ENCODE data around the gene RSF1. TPM values are rescaled to one million over a fixed set of nuclear protein-coding genes. Genes with fewer than 3 reads are reported as not detected.
A peak's percentile ranks its signal among the peaks of the same experiment; 100 is the strongest.
"Not testable (repeated sequence)": the region's sequence is repeated elsewhere in the genome, so short reads cannot be mapped to it uniquely, and the experiment has no call there.

The RSF1 gene
- total RNA-seq, 1 donor from 2014 or later, result 74.2 TPM

DNA sequence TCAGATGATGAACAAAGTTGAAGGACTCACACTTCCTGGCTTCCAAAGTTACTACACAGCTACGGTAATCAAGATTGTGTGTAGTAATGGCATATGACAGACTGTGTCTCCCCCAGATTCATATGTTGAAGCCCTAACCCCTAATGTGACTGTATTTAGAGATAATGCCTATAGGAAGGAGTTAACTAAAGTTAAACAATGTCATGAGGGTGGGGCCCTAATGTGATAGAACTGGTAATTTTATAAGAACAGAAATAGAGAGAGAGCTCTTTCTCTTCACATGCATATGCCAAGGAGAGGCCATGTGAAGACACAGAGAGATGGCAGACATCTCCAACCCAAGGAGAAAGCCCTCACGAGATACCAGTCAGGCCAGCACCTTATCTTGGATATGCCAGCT lies 8.4 kb upstream of the RSF1 start:
- no peak overlapping the region for H3K27ac Mint-ChIP-seq (ENCODE audit: unreplicated experiment)
- no peak for DNase-seq (ENCODE audit: extremely low spot score, unreplicated experiment)
- H3K36me3 Mint-ChIP-seq (ENCODE audit: unreplicated experiment), result peaks cover 10% of the 10 kb centered on the region
- H3K4me1 Mint-ChIP-seq (ENCODE audit: unreplicated experiment), result peaks cover 3% of the 10 kb centered on the region
- TF ChIP-seq, protein P1, sequence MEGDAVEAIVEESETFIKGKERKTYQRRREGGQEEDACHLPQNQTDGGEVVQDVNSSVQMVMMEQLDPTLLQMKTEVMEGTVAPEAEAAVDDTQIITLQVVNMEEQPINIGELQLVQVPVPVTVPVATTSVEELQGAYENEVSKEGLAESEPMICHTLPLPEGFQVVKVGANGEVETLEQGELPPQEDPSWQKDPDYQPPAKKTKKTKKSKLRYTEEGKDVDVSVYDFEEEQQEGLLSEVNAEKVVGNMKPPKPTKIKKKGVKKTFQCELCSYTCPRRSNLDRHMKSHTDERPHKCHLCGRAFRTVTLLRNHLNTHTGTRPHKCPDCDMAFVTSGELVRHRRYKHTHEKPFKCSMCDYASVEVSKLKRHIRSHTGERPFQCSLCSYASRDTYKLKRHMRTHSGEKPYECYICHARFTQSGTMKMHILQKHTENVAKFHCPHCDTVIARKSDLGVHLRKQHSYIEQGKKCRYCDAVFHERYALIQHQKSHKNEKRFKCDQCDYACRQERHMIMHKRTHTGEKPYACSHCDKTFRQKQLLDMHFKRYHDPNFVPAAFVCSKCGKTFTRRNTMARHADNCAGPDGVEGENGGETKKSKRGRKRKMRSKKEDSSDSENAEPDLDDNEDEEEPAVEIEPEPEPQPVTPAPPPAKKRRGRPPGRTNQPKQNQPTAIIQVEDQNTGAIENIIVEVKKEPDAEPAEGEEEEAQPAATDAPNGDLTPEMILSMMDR (IDR thresholded peaks at IDR 0.05), result no peak
- H3K9me3 Mint-ChIP-seq (ENCODE audit: unreplicated experiment), result peaks cover 16% of the 10 kb centered on the region
- H3K4me3 Mint-ChIP-seq (ENCODE audit: unreplicated experiment), result no peak overlapping the region
- no peaks in the 10 kb centered on the region for H3K27me3 Mint-ChIP-seq (ENCODE audit: unreplicated experiment)

DNA sequence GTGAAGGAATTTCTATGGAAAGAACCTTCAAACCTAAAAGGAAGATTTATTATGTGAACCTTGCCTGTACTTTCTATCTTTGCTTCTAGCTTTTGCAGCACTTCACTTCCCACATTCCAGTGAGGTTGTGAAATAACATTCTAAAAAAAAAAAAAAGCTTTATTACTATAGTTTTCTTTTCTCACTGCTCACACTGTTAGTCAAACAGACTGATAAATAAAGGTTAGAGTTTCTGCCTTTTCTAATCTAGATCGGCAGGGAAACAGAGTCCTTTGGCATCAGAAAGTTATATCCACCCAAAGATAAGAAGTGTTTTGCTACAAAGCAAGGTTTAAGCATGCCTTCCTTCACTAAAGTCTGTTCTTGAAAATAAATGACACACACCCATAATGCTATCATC lies 3.3 kb upstream of the RSF1 start:
- Mint-ChIP-seq H3K27ac (ENCODE audit: unreplicated experiment) (peak overlapping the region; percentile 16), H3K36me3 (ENCODE audit: unreplicated experiment) (no peaks in the 10 kb centered on the region), H3K27me3 (ENCODE audit: unreplicated experiment) (no peaks in the 10 kb centered on the region), H3K9me3 (ENCODE audit: unreplicated experiment) (no peaks in the 10 kb centered on the region), H3K4me1 (ENCODE audit: unreplicated experiment) (peaks cover 28% of the 10 kb centered on the region), H3K4me3 (ENCODE audit: unreplicated experiment) (peak overlapping the region; percentile 20)
- TF ChIP-seq, protein P1 (IDR thresholded peaks at IDR 0.05), result no peak
- DNase-seq (ENCODE audit: extremely low spot score, unreplicated experiment), result no peak

DNA sequence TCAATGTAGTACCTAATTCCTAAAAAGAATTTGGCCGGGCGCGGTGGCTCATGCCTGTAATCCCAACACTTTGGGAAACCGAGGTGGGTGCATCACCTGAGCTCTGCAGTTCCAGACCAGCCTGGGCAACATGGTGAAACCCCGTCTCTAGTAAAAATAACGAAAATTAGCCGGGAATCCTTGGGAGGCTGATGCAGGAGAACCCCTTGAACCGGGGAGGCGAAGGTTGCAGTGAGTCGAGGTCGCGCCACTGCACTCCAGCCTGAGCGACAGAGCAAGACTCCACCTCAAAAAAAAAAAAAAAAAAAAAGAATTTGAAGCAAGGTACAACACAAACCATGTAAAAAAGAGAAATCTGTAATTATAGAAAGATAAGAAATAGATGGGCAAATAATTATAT lies 1.6 kb upstream of the RSF1 start:
- Mint-ChIP-seq H3K4me1 (ENCODE audit: unreplicated experiment) (peaks cover 34% of the 10 kb centered on the region), H3K4me3 (ENCODE audit: unreplicated experiment) (peak overlapping the region; percentile 99)
- H3K9me3 Mint-ChIP-seq (ENCODE audit: unreplicated experiment); H3K36me3 Mint-ChIP-seq (ENCODE audit: unreplicated experiment); H3K27ac Mint-ChIP-seq (ENCODE audit: unreplicated experiment); H3K27me3 Mint-ChIP-seq (ENCODE audit: unreplicated experiment); DNase-seq (ENCODE audit: extremely low spot score, unreplicated experiment): not testable (repeated sequence)

DNA sequence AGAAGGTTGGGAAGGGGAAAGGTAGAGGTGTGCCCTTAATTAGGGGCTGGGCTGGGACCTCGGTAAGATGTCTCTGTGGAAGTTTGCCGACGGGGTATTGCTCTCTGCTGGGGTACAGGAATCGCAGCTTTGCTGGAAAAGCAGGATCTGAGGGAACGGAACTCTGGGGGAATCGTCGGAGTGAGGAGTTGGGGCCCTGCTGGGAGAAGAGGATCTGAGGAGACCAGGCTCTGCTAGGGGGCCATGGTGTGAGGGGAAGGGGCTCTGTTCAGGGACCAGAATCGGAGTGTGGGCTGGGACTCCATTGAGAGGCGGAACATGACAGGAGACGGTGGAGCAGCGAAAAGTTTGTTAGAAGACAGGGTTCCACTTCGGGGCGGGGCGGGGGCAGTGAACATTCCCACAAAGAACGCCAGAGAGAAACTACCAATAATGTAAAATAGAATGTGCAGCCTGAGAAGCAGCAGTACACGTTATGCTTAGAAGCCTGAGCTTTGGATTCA lies 878 bp upstream of the RSF1 start:
- no peak for DNase-seq (ENCODE audit: extremely low spot score, unreplicated experiment)
- peak overlapping the region; percentile 99 for H3K4me3 Mint-ChIP-seq (ENCODE audit: unreplicated experiment)
- no peaks in the 10 kb centered on the region for H3K36me3 Mint-ChIP-seq (ENCODE audit: unreplicated experiment)
- H3K4me1 Mint-ChIP-seq (ENCODE audit: unreplicated experiment), result peaks cover 38% of the 10 kb centered on the region
- TF ChIP-seq, protein P1 (IDR thresholded peaks at IDR 0.05), result no peak
- no peaks in the 10 kb centered on the region for H3K9me3 Mint-ChIP-seq (ENCODE audit: unreplicated experiment)
- H3K27me3 Mint-ChIP-seq (ENCODE audit: unreplicated experiment), result no peaks in the 10 kb centered on the region
- peak overlapping the region; percentile 98 for H3K27ac Mint-ChIP-seq (ENCODE audit: unreplicated experiment)

DNA sequence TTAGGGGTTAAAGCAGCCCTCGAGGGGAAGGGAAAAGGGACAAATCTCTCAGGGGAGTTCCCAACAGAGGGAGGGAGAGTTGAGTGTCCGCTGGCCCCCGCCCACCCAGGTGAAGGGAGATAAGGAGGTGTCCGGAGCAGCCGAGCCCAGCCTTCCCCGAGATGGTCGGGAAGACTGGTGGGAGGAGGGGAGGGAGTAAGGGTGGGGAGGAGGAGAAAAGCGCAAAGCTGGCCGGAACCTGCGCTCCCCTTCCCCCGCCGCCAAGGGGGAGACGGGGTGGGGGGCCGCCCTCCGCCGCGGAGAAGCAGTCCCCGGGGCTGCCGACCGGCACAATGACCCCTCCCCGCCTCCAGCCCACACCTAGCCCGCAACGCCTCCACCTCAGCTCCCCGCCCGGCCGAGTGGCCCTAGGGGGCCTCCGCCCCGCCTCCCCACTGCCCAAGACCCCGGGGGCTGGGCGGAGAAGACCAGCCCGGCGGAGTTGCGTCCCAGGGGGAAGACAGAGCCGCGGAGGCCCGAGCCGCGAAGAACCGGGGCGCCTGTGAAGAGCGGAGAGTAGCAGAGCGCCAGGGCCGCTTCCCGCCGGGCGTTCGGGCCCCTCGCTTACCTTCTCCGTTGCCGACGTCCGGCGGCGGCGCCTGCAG lies 479 bp downstream of the RSF1 start:
- Mint-ChIP-seq H3K4me1 (ENCODE audit: unreplicated experiment) (peaks cover 38% of the 10 kb centered on the region), H3K4me3 (ENCODE audit: unreplicated experiment) (peak overlapping the region; percentile 99), H3K27me3 (ENCODE audit: unreplicated experiment) (no peaks in the 10 kb centered on the region), H3K36me3 (ENCODE audit: unreplicated experiment) (no peaks in the 10 kb centered on the region), H3K9me3 (ENCODE audit: unreplicated experiment) (peaks cover under 1% of the 10 kb centered on the region), H3K27ac (ENCODE audit: unreplicated experiment) (peak overlapping the region; percentile 98)
- DNase-seq (ENCODE audit: extremely low spot score, unreplicated experiment), result peak; percentile 85
- TF ChIP-seq, protein P1 (IDR thresholded peaks at IDR 0.05), result no peak
